Breast epithelium (tissue), 4 donors: ENCODE measurements around the gene NAT10. TPM values are rescaled to one million over a fixed set of nuclear protein-coding genes. Genes with fewer than 3 reads are reported as not detected.
"Not testable (repeated sequence)": the region's sequence is repeated elsewhere in the genome, so short reads cannot be mapped to it uniquely, and the experiment has no call there.

ENCODE experiments used
- DNase-seq, 2 donors: peaks; one replicate each; pipeline ENCODE4 v3.0.0-alpha.2; 2019; ENCODE audit warnings: low spot score in 2 of 2
- H3K27ac ChIP-seq, 2 donors: fragments of 200-600 bp; sonication (generic) in 1 of 2; one replicate each; pipeline ENCODE4 v1.5.1; 2016 to 2019; ENCODE audit warnings: mild to moderate bottlenecking in 1 of 2
- H3K27me3 ChIP-seq, 2 donors: fragments of 200-600 bp; sonication (generic) in 1 of 2; one replicate each; pipeline versions ENCODE4 v1.5.1 to v1.6.0; 2017 to 2019; ENCODE audit warnings: control low read depth in 1 of 2, mild to moderate bottlenecking in 1 of 2
- H3K36me3 ChIP-seq: fragments of 200-600 bp; one replicate; pipeline ENCODE4 v1.5.1; 2019
- H3K4me1 ChIP-seq, 2 donors: fragments of 200-600 bp; sonication (generic); one replicate each; pipeline ENCODE4 v1.5.1; 2016 to 2019; ENCODE audit warnings: control low read depth in 1 of 2
- H3K4me3 ChIP-seq, 3 donors: fragments of 200-600 bp; sonication (generic); 1 replicate in 2 of 3; 2 replicates in 1 of 3; pipeline ENCODE4 v1.5.1; 2016 to 2019; ENCODE audit warnings: mild to moderate bottlenecking in 3 of 3, moderate library complexity in 2 of 3
- H3K9me3 ChIP-seq, 2 donors: fragments of 200-600 bp; sonication (generic) in 1 of 2; one replicate each; pipeline ENCODE4 v1.5.1; 2016 to 2019; ENCODE audit warnings: control low read depth in 1 of 2
- POLR2A ChIP-seq: fragments of 450-650 bp; IDR thresholded peaks from one replicate; pipeline ENCODE4 v1.6.1; 2016; ENCODE audit warnings: antibody characterized with exemption, mild to moderate bottlenecking, moderate library complexity
- POLR2AphosphoS5 ChIP-seq, 3 donors: sonication (generic); formaldehyde crosslinking; IDR thresholded peaks; one replicate each; pipeline ENCODE4 v1.6.1; 2017; ENCODE audit warnings: antibody characterized with exemption in 3 of 3
- intact Hi-C: fragments of 100-400 bp; cut with DNase I; formaldehyde crosslinking; loops from one replicate; pipeline ENCODE4 v1.15.1; 2023; ENCODE audit warnings: low total_unique reads
- total RNA-seq, 3 donors: library from RNA; depleted of rRNA; stranded (reverse); fragments of >200 nt; gene quantifications; one replicate each; pipeline ENCODE4 v1.1.0, GENCODE V29; 2016
- TF ChIP-seq, protein P1 (sequence below), 3 donors: fragments of 450-650 bp; IDR thresholded peaks; one replicate each; pipeline ENCODE4 v1.5.1; 2016 to 2017; ENCODE audit warnings: antibody characterized with exemption in 3 of 3, mild to moderate bottlenecking in 3 of 3, moderate library complexity in 3 of 3

NAT10 gene
- 10 to 100 TPM; 22.6 to 41.0 (median 31.5) TPM for total RNA-seq

GRCh38 chr11:34105079-34105956 is at the start of gene NAT10:
Gene NAT10, plus strand, starts transcription at chr11:34105629. Its CDS starts 2,597 bp downstream, at chr11:34108226.
- H3K27me3 ChIP-seq = no peaks in the 10 kb centered on the region
- H3K4me3 ChIP-seq = peak within 1 kb of the TSS; percentile 78 to 90 (median 89)
- peaks cover 9% of the 10 kb centered on the region for H3K36me3 ChIP-seq
- H3K9me3 ChIP-seq = no peaks in the 10 kb centered on the region
- H3K4me1 ChIP-seq = peaks cover 0 to 6% of the 10 kb centered on the region in 2 donors
- peak within 1 kb of the TSS; percentile 96 to 98 for H3K27ac ChIP-seq
- intact Hi-C loops = no loop called here
- DNase-seq = peak; percentile 93 to 97
- TF ChIP-seq POLR2A (peak; percentile 81), POLR2AphosphoS5 (IDR thresholded peaks at IDR 0.05) (peak; percentile 97 to 99 (median 98))
- TF ChIP-seq, protein P1, sequence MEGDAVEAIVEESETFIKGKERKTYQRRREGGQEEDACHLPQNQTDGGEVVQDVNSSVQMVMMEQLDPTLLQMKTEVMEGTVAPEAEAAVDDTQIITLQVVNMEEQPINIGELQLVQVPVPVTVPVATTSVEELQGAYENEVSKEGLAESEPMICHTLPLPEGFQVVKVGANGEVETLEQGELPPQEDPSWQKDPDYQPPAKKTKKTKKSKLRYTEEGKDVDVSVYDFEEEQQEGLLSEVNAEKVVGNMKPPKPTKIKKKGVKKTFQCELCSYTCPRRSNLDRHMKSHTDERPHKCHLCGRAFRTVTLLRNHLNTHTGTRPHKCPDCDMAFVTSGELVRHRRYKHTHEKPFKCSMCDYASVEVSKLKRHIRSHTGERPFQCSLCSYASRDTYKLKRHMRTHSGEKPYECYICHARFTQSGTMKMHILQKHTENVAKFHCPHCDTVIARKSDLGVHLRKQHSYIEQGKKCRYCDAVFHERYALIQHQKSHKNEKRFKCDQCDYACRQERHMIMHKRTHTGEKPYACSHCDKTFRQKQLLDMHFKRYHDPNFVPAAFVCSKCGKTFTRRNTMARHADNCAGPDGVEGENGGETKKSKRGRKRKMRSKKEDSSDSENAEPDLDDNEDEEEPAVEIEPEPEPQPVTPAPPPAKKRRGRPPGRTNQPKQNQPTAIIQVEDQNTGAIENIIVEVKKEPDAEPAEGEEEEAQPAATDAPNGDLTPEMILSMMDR (IDR thresholded peaks at IDR 0.05) = peak in 2 of 3 donors; percentile 12 to 24

GRCh38 chr11:34056672-34057071 is 48.8 kb upstream of the NAT10 start:
- Histone ChIP-seq H3K27me3 (no peaks in the 10 kb centered on the region), H3K4me1 (peaks cover 0 to 12% of the 10 kb centered on the region in 2 donors), H3K27ac (no peak overlapping the region), H3K9me3 (no peaks in the 10 kb centered on the region), H3K4me3 (peak overlapping the region in 1 of 3 donors; percentile 2), H3K36me3 (no peaks in the 10 kb centered on the region)
- intact Hi-C loops = no loop called here
- no peak for TF ChIP-seq POLR2AphosphoS5 (IDR thresholded peaks at IDR 0.05)
- TF ChIP-seq POLR2A = no peak
- TF ChIP-seq, protein P1 (IDR thresholded peaks at IDR 0.05) = no peak
- no peak for DNase-seq

DNA sequence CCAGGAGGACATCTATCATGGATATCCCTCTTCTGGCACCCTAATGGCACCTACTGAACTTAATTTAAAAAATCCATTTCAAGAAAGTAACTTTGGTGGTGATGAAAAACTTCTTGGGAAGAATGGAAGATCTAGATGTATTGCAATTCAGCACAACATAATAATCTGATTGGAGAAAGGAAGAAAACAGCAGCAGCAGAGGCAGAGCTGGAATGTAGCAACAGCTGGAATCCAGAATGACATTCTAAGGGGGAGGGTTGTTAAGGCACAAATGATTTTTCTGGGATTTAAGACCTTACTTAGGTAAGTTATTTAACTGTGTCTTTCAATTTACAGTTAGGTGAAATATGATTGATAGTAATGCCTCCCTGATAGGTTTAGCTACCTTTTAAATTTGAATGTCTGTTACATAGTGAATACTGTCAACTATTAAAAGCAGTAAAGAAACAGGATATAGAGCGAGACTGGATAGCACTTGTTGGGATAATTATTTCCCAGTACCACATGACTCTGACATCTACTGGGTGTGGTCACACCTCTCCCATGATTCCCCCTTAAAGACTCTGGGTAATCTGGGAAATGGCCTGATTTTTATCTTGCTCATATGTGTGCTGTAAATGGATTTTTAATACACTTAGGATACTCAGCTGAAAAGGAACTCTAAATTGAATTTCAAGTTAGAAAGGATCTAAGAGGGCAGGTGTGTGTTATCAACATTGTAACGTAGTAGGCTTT is 42.2 kb upstream of the NAT10 start:
- H3K4me1 ChIP-seq = peaks cover 0 to 5% of the 10 kb centered on the region in 2 donors
- H3K9me3 ChIP-seq = no peaks in the 10 kb centered on the region
- H3K27me3 ChIP-seq = no peaks in the 10 kb centered on the region
- no peak overlapping the region for H3K4me3 ChIP-seq
- DNase-seq = no peak
- TF ChIP-seq, protein P1 (IDR thresholded peaks at IDR 0.05) = no peak
- TF ChIP-seq POLR2AphosphoS5 (IDR thresholded peaks at IDR 0.05) (no peak), POLR2A (no peak)
- H3K27ac ChIP-seq = no peak overlapping the region
- no peaks in the 10 kb centered on the region for H3K36me3 ChIP-seq
- intact Hi-C loops = no loop called here

GRCh38 chr11:34064291-34064690 is 41.1 kb upstream of the NAT10 start:
- intact Hi-C loops = no loop called here
- no peak for DNase-seq
- peaks cover 0 to 5% of the 10 kb centered on the region in 2 donors for H3K4me1 ChIP-seq
- H3K27ac ChIP-seq = no peak overlapping the region
- TF ChIP-seq POLR2A = no peak
- H3K36me3 ChIP-seq = no peaks in the 10 kb centered on the region
- H3K27me3 ChIP-seq = no peaks in the 10 kb centered on the region
- no peak overlapping the region for H3K4me3 ChIP-seq
- H3K9me3 ChIP-seq = no peaks in the 10 kb centered on the region

GRCh38 chr11:34065505-34066203 is 39.8 kb upstream of the NAT10 start:
- TF ChIP-seq, protein P1 (IDR thresholded peaks at IDR 0.05) = no peak
- TF ChIP-seq POLR2AphosphoS5 (IDR thresholded peaks at IDR 0.05) = no peak
- TF ChIP-seq POLR2A = no peak
- Histone ChIP-seq H3K27ac (no peak overlapping the region), H3K36me3 (no peaks in the 10 kb centered on the region), H3K9me3 (no peaks in the 10 kb centered on the region), H3K4me1 (peaks cover 0 to 5% of the 10 kb centered on the region in 2 donors), H3K4me3 (no peak overlapping the region), H3K27me3 (no peaks in the 10 kb centered on the region)
- DNase-seq = no peak
- intact Hi-C loops = no loop called here

DNA sequence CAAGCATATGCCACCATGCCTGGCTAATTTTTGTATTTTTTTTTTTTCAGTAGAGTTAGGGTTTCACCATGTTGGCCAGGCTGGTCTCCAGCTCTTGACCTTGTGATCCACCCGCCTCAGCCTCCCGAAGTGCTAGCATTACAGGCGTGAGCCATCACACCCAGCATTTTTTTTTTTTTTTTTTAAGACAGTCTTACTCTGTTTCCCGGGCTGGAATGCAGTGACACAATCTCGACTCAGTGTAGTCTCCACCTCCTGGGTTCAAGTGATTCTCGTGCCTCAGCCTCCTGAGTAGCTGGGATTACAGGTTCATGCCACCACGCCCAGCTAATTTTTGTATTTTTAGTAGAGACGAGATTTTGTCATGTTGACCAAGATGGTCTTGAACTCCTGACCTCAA is 38.7 kb upstream of the NAT10 start:
- H3K27ac ChIP-seq, H3K9me3 ChIP-seq, H3K36me3 ChIP-seq, H3K27me3 ChIP-seq, DNase-seq, intact Hi-C loops, H3K4me3 ChIP-seq, H3K4me1 ChIP-seq: not testable (repeated sequence)
